ENCODE data around the gene CDH13.

GRCh38 chr16:82665025-82665424 lies 38.3 kb downstream of the CDH13 start:
- TF ChIP-seq, protein P1, sequence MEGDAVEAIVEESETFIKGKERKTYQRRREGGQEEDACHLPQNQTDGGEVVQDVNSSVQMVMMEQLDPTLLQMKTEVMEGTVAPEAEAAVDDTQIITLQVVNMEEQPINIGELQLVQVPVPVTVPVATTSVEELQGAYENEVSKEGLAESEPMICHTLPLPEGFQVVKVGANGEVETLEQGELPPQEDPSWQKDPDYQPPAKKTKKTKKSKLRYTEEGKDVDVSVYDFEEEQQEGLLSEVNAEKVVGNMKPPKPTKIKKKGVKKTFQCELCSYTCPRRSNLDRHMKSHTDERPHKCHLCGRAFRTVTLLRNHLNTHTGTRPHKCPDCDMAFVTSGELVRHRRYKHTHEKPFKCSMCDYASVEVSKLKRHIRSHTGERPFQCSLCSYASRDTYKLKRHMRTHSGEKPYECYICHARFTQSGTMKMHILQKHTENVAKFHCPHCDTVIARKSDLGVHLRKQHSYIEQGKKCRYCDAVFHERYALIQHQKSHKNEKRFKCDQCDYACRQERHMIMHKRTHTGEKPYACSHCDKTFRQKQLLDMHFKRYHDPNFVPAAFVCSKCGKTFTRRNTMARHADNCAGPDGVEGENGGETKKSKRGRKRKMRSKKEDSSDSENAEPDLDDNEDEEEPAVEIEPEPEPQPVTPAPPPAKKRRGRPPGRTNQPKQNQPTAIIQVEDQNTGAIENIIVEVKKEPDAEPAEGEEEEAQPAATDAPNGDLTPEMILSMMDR (conservative IDR thresholded peaks at IDR 0.05) = no peak
- TF ChIP-seq ZFX (IDR thresholded peaks at IDR 0.05) = no peak
